GM13977 (cell line): ENCODE data around the gene TRIM33.

Source experiments
- DNase-seq: peaks from one replicate; pipeline ENCODE4 v3.0.0; 2012; ENCODE audit warnings: low spot score
- in situ Hi-C: fragments of 300-500 bp; cut with MboI; formaldehyde crosslinking; loops from one replicate; pipeline ENCODE4 v1.12.0; 2022; ENCODE audit warnings: low sequenced_read_pairs, low pct_unique_long_range_greater_than_20kb, mixed read lengths, inconsistent platforms; ENCODE audit not compliant: unreplicated experiment
- TF ChIP-seq, protein P1 (sequence below): IDR thresholded peaks from 2 replicates; pipeline ENCODE4 v1.5.1; 2012; ENCODE audit warnings: mild to moderate bottlenecking, control low read depth; ENCODE audit not compliant: insufficient read depth; ENCODE audit errors: extremely low read depth, missing control alignments

Gene TRIM33

GRCh38 chr1:114472408-114472807 lies 38.6 kb downstream of the TRIM33 start:
- in situ Hi-C loops = no loop called here
- no peak for DNase-seq
- TF ChIP-seq, protein P1, sequence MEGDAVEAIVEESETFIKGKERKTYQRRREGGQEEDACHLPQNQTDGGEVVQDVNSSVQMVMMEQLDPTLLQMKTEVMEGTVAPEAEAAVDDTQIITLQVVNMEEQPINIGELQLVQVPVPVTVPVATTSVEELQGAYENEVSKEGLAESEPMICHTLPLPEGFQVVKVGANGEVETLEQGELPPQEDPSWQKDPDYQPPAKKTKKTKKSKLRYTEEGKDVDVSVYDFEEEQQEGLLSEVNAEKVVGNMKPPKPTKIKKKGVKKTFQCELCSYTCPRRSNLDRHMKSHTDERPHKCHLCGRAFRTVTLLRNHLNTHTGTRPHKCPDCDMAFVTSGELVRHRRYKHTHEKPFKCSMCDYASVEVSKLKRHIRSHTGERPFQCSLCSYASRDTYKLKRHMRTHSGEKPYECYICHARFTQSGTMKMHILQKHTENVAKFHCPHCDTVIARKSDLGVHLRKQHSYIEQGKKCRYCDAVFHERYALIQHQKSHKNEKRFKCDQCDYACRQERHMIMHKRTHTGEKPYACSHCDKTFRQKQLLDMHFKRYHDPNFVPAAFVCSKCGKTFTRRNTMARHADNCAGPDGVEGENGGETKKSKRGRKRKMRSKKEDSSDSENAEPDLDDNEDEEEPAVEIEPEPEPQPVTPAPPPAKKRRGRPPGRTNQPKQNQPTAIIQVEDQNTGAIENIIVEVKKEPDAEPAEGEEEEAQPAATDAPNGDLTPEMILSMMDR = no peak

DNA sequence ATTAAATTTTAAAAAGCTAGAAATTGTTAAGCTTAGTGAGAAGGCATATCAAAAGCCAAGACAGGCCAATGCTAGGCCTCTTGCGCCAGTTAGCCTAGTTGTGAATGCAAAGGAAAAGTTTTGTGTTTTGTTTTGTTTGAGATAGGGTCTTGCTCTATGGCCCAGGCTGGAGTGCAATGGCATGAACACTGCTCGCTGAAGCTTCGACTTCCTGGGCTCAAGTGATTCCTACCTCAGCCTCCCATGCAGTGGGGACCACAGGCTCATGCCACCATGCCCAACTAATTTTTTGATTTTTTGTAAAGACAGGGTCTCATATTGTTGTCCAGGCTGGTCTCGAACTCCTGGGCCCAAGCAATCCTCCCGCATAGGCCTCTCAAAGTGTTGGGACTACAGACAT lies 40.3 kb downstream of the TRIM33 start:
- TF ChIP-seq, protein P1 = no peak
- DNase-seq = no peak

DNA sequence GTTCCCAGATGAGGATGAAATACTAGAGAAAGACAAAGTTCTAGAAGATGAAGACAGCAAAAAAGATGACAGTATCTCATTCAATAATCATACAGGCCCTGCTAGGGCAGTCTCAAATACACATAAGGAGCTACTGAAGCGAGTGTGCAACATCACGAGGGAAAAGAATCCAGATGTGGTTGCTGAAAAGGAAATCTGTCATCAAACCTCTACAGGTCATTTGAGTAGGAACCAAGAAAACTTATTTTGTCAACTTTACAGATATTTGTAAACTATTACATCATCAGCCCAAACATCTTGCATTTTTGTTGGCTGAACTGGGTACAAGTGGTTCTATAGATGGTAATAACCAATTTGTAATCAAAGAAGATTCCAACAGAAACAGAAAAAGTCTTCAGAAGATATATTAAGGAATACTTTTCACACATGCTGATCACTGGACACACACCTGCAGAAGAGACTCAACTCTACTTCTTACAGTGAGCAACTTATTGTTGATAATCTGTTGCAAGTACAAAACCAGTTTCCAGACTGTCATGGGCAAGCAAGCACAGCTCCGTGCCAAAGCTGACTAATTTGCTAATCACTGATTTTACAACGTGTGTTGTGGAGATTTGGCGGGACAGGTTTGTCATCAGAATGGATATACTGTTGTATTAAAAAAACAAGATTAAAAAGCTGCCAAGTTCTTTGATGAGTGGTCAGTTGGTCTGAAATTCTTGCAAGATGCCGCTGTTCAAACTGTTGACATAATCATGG lies 42.1 kb downstream of the TRIM33 start:
- no peak for DNase-seq
- TF ChIP-seq, protein P1 = no peak
- in situ Hi-C loops = no loop called here

More for the DNA sequence above, 40.3 kb downstream of the TRIM33 start:
- in situ Hi-C loops = no loop called here

GRCh38 chr1:114468047-114468446 lies 43.0 kb downstream of the TRIM33 start:
- TF ChIP-seq, protein P1 = no peak
- DNase-seq = no peak
- in situ Hi-C loops = no loop called here

DNA sequence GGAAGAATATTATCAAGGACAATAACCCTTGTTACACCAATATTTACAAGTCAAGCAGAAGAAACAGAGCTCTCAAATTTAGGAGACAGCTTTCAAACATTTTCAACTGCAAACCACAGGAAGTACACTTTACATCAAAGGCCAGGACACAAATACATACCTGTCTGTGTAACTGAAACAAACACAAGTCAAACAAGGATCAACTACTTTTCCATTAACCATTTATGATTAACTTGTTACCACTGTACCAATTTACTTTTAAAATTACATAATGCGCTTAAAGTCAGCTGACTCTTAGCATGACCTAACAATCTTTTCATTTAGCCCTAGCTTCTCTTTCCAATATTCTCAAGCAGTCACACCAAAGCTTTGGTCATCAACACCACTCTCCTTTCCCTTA lies 43.5 kb downstream of the TRIM33 start:
- in situ Hi-C loops = no loop called here
- TF ChIP-seq, protein P1 = no peak
- no peak for DNase-seq

GRCh38 chr1:114466334-114467014 lies 44.5 kb downstream of the TRIM33 start:
- in situ Hi-C loops = no loop called here
- TF ChIP-seq, protein P1 = no peak
- no peak for DNase-seq
